Gastrocnemius medialis (tissue), 4 donors: ENCODE data around the gene RASSF4. TPM values are rescaled to one million over a fixed set of nuclear protein-coding genes. Genes with fewer than 3 reads are reported as not detected.

ENCODE experiments used
- ATAC-seq, 2 donors: fragments of 150-250 bp; one replicate each; pipeline ENCODE4 v1.9.1; 2016
- DNase-seq, 2 donors: peaks; one replicate each; pipeline ENCODE4 v3.0.0-alpha.2; 2019
- H3K27ac ChIP-seq, 4 donors: fragments of 200-600 bp; sonication (generic); 1 replicate in 1 of 4; 2 replicates in 3 of 4; pipeline ENCODE4 v1.5.1; 2016 to 2018; ENCODE audit warnings: mild to moderate bottlenecking in 2 of 4, moderate library complexity in 1 of 4
- H3K27me3 ChIP-seq, 3 donors: fragments of 200-600 bp; sonication (generic) in 2 of 3; 1 replicate in 1 of 3; 2 replicates in 2 of 3; pipeline versions ENCODE4 v1.5.1 to v1.6.0; 2016 to 2019; ENCODE audit warnings: mild to moderate bottlenecking in 1 of 3, moderate library complexity in 1 of 3
- H3K36me3 ChIP-seq, 2 donors: fragments of 200-600 bp; sonication (generic) in 1 of 2; one replicate each; pipeline ENCODE4 v1.5.1; 2017 to 2018
- H3K4me1 ChIP-seq, 2 donors: fragments of 200-600 bp; sonication (generic) in 1 of 2; one replicate each; pipeline ENCODE4 v1.5.1; 2016 to 2017; ENCODE audit warnings: mild to moderate bottlenecking in 2 of 2
- H3K4me3 ChIP-seq, 4 donors: fragments of 200-600 bp; sonication (generic) in 3 of 4; 1 replicate in 1 of 4; 2 replicates in 3 of 4; pipeline ENCODE4 v1.5.1; 2016 to 2019; ENCODE audit warnings: mild to moderate bottlenecking in 2 of 4
- H3K9me3 ChIP-seq, 3 donors: fragments of 200-600 bp; sonication (generic) in 2 of 3; 1 replicate in 1 of 3; 2 replicates in 2 of 3; pipeline ENCODE4 v1.5.1; 2016 to 2019
- POLR2A ChIP-seq, 2 donors: fragments of 450-650 bp; IDR thresholded peaks; one replicate each; pipeline ENCODE4 v1.6.1; 2017; ENCODE audit warnings: antibody characterized with exemption in 2 of 2, mild to moderate bottlenecking in 2 of 2, moderate library complexity in 2 of 2
- in situ Hi-C, 4 donors: fragments of 200-750 bp; cut with MboI; loops; one replicate each; pipeline versions ENCODE4 v1.15.0 to v1.8.0; 2017; ENCODE audit warnings: low sequenced_read_pairs in 4 of 4
- intact Hi-C: fragments of 100-400 bp; cut with DNase I; formaldehyde crosslinking; loops from one replicate; pipeline ENCODE4 v1.15.1; 2023; ENCODE audit warnings: low total_unique reads
- total RNA-seq, 4 donors: library from RNA; depleted of rRNA; stranded (reverse); fragments of >200 nt; gene quantifications; one replicate each; pipeline versions ENCODE4 v1.1.0 to v1.2.3, GENCODE V29; 2016
- TF ChIP-seq, protein P1 (sequence below), 5 experiments: fragments of 450-650 bp in 3 of 5; fragments of 200-600 bp in 2 of 5; sonication (generic) in 2 of 5; IDR thresholded peaks in 4 of 5; conservative IDR thresholded peaks in 1 of 5; 1 replicate in 4 of 5; 2 replicates in 1 of 5; pipeline ENCODE4 v1.5.1; 2016 to 2019; ENCODE audit warnings: antibody characterized with exemption in 5 of 5, mild to moderate bottlenecking in 3 of 5, moderate library complexity in 3 of 5

The RASSF4 gene
- total RNA-seq, 4 donors from 2014 or later, result 9.4 to 39.7 (median 24.0) TPM

DNA sequence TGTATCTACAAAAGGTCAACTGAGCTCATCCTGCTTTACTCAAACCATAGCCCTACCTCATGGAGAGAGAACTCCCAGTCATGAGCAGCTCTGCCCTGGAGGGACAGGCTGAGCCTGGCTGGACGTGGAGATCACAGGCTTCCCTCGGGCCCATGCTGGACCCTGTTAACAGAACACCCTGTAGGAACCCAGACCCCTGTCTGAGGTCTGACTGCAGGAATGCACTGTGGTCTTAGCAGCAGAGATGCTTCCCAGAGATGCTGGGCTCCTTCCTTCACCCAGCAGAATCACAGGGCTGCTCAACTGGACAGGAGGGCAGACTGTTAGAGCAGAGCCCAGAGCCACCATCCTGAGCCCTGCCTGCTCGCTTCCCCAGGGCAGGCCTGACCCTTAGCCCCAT lies 47.7 kb upstream of the RASSF4 start:
- Histone ChIP-seq H3K4me1 (peaks cover 15 to 21% of the 10 kb centered on the region in 2 donors), H3K36me3 (no peaks in the 10 kb centered on the region), H3K27me3 (no peaks in the 10 kb centered on the region), H3K27ac (no peak overlapping the region), H3K4me3 (no peak overlapping the region), H3K9me3 (no peaks in the 10 kb centered on the region)
- no peak for ATAC-seq
- in situ Hi-C loops (no loop called here), intact Hi-C loops (no loop called here)
- no peak for TF ChIP-seq POLR2A (IDR thresholded peaks at IDR 0.05)
- TF ChIP-seq, protein P1, sequence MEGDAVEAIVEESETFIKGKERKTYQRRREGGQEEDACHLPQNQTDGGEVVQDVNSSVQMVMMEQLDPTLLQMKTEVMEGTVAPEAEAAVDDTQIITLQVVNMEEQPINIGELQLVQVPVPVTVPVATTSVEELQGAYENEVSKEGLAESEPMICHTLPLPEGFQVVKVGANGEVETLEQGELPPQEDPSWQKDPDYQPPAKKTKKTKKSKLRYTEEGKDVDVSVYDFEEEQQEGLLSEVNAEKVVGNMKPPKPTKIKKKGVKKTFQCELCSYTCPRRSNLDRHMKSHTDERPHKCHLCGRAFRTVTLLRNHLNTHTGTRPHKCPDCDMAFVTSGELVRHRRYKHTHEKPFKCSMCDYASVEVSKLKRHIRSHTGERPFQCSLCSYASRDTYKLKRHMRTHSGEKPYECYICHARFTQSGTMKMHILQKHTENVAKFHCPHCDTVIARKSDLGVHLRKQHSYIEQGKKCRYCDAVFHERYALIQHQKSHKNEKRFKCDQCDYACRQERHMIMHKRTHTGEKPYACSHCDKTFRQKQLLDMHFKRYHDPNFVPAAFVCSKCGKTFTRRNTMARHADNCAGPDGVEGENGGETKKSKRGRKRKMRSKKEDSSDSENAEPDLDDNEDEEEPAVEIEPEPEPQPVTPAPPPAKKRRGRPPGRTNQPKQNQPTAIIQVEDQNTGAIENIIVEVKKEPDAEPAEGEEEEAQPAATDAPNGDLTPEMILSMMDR (IDR thresholded peaks at IDR 0.05 in 4 of 5, conservative IDR thresholded peaks at IDR 0.05 in 1 of 5), result no peak
- no peak for DNase-seq

DNA sequence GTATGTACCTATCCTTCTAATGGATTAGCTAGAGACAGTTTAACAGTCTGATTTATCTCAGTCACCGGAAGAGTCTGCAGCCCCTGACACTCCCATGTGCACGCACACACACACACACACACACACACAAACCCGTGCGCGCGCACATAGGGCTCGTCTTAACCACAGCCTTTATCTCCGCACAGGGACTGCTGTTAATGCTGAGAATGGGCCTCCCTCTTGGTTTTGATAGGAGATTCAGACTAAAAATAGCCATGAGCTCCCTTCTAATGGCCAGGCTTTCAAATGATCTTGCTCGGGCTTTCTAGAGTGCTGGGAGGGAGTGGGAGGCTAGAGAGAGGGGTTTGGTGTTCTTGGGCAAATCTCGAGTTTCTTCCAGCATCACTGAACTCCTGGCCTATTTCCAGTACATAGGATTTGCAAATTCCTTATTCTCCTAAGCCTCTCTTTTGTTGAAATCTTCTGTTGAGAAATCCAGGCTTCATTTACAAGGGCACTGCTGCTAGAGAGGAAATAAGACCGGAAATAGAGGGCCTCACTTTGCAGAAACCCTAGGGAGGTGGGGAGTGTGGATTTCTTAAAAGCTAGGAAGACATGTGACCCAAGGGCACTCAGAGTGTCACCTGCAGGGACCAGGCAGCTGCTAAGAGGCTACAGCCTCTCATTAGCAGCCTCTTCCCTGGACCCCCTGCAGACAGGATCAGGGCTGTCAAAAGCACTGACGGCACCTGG lies 46.1 kb upstream of the RASSF4 start:
- Histone ChIP-seq H3K4me3 (no peak overlapping the region), H3K36me3 (no peaks in the 10 kb centered on the region), H3K4me1 (peaks cover 8 to 9% of the 10 kb centered on the region in 2 donors), H3K27me3 (no peaks in the 10 kb centered on the region), H3K27ac (no peak overlapping the region), H3K9me3 (no peaks in the 10 kb centered on the region)
- ATAC-seq (no peak), DNase-seq (no peak)
- in situ Hi-C loops, result no loop called here
- TF ChIP-seq, protein P1 (IDR thresholded peaks at IDR 0.05 in 4 of 5, conservative IDR thresholded peaks at IDR 0.05 in 1 of 5), result no peak
- TF ChIP-seq POLR2A (IDR thresholded peaks at IDR 0.05), result no peak
- intact Hi-C loops, result no loop called here

DNA sequence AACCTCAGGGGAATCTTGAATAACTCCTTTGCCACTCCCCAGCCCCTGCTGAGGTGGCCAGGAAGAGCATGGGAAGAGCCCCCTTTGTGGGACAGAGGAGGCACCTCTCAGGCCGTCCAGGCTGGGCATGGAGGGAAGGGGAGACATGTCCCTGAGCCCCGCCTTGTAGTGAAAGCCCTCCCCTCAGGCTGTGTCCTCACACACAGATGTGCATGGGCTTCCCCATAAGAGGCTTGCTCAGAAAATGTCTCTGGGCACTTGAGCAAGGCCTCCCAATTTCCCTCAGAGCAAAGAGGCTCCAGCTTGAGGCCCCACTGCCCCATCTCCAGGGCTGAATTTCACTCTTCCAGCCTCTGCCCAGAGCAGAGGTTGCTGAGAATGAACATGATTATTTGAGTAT lies 44.7 kb upstream of the RASSF4 start:
- no peak for ATAC-seq
- TF ChIP-seq, protein P1 (IDR thresholded peaks at IDR 0.05 in 4 of 5, conservative IDR thresholded peaks at IDR 0.05 in 1 of 5), result no peak
- TF ChIP-seq POLR2A (IDR thresholded peaks at IDR 0.05), result no peak
- in situ Hi-C loops, result no loop called here
- Histone ChIP-seq H3K4me1 (no peaks in the 10 kb centered on the region), H3K9me3 (no peaks in the 10 kb centered on the region), H3K4me3 (no peak overlapping the region), H3K27me3 (no peaks in the 10 kb centered on the region), H3K36me3 (no peaks in the 10 kb centered on the region), H3K27ac (no peak overlapping the region)
- DNase-seq, result no peak
- intact Hi-C loops, result no loop called here

DNA sequence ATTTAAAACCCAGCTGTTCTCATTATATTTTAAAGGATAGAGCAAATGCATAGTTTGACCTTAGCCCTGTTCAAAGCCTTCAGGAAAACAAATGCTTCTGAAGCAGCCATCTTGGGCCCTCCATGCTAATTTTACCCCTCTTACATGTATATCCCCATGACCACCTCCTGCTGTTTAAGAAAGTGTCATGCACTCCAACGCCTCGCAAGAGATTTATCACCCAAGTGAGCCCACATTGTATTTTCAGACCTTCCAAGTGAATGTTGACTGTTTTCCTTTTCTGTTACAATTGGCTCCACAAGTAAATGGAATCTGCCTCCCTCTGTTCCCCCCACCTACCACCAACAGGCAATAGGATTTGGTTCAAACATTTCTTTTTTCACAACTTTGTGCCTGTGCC lies 43.2 kb upstream of the RASSF4 start:
- in situ Hi-C loops (no loop called here), intact Hi-C loops (no loop called here)
- no peaks in the 10 kb centered on the region for H3K36me3 ChIP-seq
- no peak for TF ChIP-seq POLR2A (IDR thresholded peaks at IDR 0.05)
- TF ChIP-seq, protein P1 (IDR thresholded peaks at IDR 0.05 in 4 of 5, conservative IDR thresholded peaks at IDR 0.05 in 1 of 5), result no peak
- H3K27me3 ChIP-seq, result no peaks in the 10 kb centered on the region
- ATAC-seq, result no peak
- no peak overlapping the region for H3K4me3 ChIP-seq
- no peak overlapping the region for H3K27ac ChIP-seq
- DNase-seq, result no peak
- no peaks in the 10 kb centered on the region for H3K9me3 ChIP-seq
- H3K4me1 ChIP-seq, result no peaks in the 10 kb centered on the region

DNA sequence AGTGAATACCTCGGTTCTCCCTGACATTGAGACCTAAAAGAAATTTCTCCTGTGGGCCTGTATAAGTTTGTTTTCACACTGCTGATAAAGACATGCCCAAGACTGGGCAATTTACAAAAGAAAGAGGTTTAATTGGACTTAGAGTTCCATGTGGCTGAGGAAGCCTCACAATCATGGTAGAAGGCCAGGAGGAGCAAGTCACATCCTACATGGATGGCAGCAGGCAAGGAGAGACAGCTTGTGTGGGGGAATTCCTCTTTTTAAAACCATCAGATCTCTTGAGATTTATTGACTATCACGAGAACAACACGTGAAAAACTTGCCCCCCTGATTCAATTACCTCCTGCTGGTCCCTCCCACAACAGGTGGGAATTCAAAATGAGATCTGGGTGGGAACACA lies 41.8 kb upstream of the RASSF4 start:
- TF ChIP-seq POLR2A (IDR thresholded peaks at IDR 0.05), result no peak
- TF ChIP-seq, protein P1 (IDR thresholded peaks at IDR 0.05 in 4 of 5, conservative IDR thresholded peaks at IDR 0.05 in 1 of 5), result no peak
- Histone ChIP-seq H3K4me3 (no peak overlapping the region), H3K9me3 (no peaks in the 10 kb centered on the region), H3K27ac (no peak overlapping the region), H3K36me3 (no peaks in the 10 kb centered on the region), H3K4me1 (no peaks in the 10 kb centered on the region), H3K27me3 (no peaks in the 10 kb centered on the region)
- DNase-seq, result no peak
- intact Hi-C loops (no loop called here), in situ Hi-C loops (no loop called here)
- no peak for ATAC-seq
